Nephron (organoid): ENCODE results near the gene PTPRT.

Experiments
- H3K27ac Mint-ChIP-seq, 3 experiments: 2 replicates each; pipeline ENCODE4 v1.8.0; 2020; ENCODE audit warnings: mixed read lengths in 3 of 3, mild to moderate bottlenecking in 2 of 3, moderate library complexity in 1 of 3
- H3K27me3 Mint-ChIP-seq: 2 replicates; pipeline ENCODE4 v1.8.0; 2021; ENCODE audit warnings: low read depth, mild to moderate bottlenecking, moderate library complexity, mixed read lengths
- H3K36me3 Mint-ChIP-seq: 2 replicates; pipeline ENCODE4 v1.8.0; 2020; ENCODE audit warnings: low read depth, mixed read lengths
- H3K4me1 Mint-ChIP-seq: 2 replicates; pipeline ENCODE4 v1.8.0; 2020; ENCODE audit warnings: mixed read lengths
- H3K4me3 Mint-ChIP-seq, 3 experiments: 2 replicates each; pipeline ENCODE4 v1.8.0; 2020; ENCODE audit warnings: mild to moderate bottlenecking in 3 of 3, mixed read lengths in 3 of 3, moderate library complexity in 2 of 3
- H3K9me3 Mint-ChIP-seq: 2 replicates; pipeline ENCODE4 v1.8.0; 2020; ENCODE audit warnings: mixed read lengths
- CTCF ChIP-seq, 3 experiments: fragments of 200-600 bp; sonication (generic); IDR thresholded peaks; one replicate each; pipeline ENCODE4 v1.5.0; 2021; ENCODE audit warnings: antibody characterized with exemption in 3 of 3; ENCODE audit not compliant: unreplicated experiment in 3 of 3

PTPRT gene

GRCh38 chr20:43229696-43230095, 40.0 kb upstream of the PTPRT start:
- Mint-ChIP-seq H3K4me1 (no peaks in the 10 kb centered on the region), H3K4me3 (no peak overlapping the region), H3K9me3 (no peaks in the 10 kb centered on the region), H3K27ac (no peak overlapping the region), H3K36me3 (no peaks in the 10 kb centered on the region), H3K27me3 (peaks cover 5% of the 10 kb centered on the region)
- TF ChIP-seq CTCF (IDR thresholded peaks at IDR 0.05; ENCODE audit: unreplicated experiment in 3 of 3), result no peak

- no peaks in the 10 kb centered on the region for H3K36me3 Mint-ChIP-seq
- no peak for TF ChIP-seq CTCF (IDR thresholded peaks at IDR 0.05; ENCODE audit: unreplicated experiment in 3 of 3)
- H3K4me1 Mint-ChIP-seq, result peaks cover 4% of the 10 kb centered on the region
- H3K9me3 Mint-ChIP-seq, result no peaks in the 10 kb centered on the region
- no peak overlapping the region for H3K27ac Mint-ChIP-seq
- H3K27me3 Mint-ChIP-seq, result peaks cover 17% of the 10 kb centered on the region
- no peak overlapping the region for H3K4me3 Mint-ChIP-seq
These were observed 30.9 kb upstream of the PTPRT start for GRCh38 chr20:43220612-43221011.

- no peaks in the 10 kb centered on the region for H3K9me3 Mint-ChIP-seq
- no peaks in the 10 kb centered on the region for H3K36me3 Mint-ChIP-seq
- no peaks in the 10 kb centered on the region for H3K4me1 Mint-ChIP-seq
- no peak overlapping the region for H3K4me3 Mint-ChIP-seq
- peaks cover 26% of the 10 kb centered on the region for H3K27me3 Mint-ChIP-seq
- TF ChIP-seq CTCF (IDR thresholded peaks at IDR 0.05; ENCODE audit: unreplicated experiment in 3 of 3), result no peak
- no peak overlapping the region for H3K27ac Mint-ChIP-seq
These were observed 21.2 kb upstream of the PTPRT start for GRCh38 chr20:43210901-43211300.

- Mint-ChIP-seq H3K4me3 (no peak overlapping the region), H3K9me3 (no peaks in the 10 kb centered on the region), H3K27me3 (peaks cover 21% of the 10 kb centered on the region), H3K36me3 (no peaks in the 10 kb centered on the region), H3K4me1 (no peaks in the 10 kb centered on the region), H3K27ac (no peak overlapping the region)
- TF ChIP-seq CTCF (IDR thresholded peaks at IDR 0.05; ENCODE audit: unreplicated experiment in 3 of 3), result no peak
These were observed 20.1 kb upstream of the PTPRT start for GRCh38 chr20:43209831-43210230.

GRCh38 chr20:43205699-43206098, 16.0 kb upstream of the PTPRT start:
- peaks cover 8% of the 10 kb centered on the region for H3K27me3 Mint-ChIP-seq
- H3K36me3 Mint-ChIP-seq, result no peaks in the 10 kb centered on the region
- H3K4me3 Mint-ChIP-seq, result no peak overlapping the region
- peaks cover 13% of the 10 kb centered on the region for H3K4me1 Mint-ChIP-seq
- H3K27ac Mint-ChIP-seq, result no peak overlapping the region
- peaks cover 2% of the 10 kb centered on the region for H3K9me3 Mint-ChIP-seq
- no peak for TF ChIP-seq CTCF (IDR thresholded peaks at IDR 0.05; ENCODE audit: unreplicated experiment in 3 of 3)

- Mint-ChIP-seq H3K27me3 (peaks cover 25% of the 10 kb centered on the region), H3K4me1 (peaks cover 13% of the 10 kb centered on the region), H3K4me3 (no peak overlapping the region), H3K36me3 (no peaks in the 10 kb centered on the region), H3K9me3 (peaks cover 2% of the 10 kb centered on the region), H3K27ac (no peak overlapping the region)
- TF ChIP-seq CTCF (IDR thresholded peaks at IDR 0.05; ENCODE audit: unreplicated experiment in 3 of 3), result no peak
These were observed 12.4 kb upstream of the PTPRT start for GRCh38 chr20:43202100-43202499.
